ENCODE data around the gene A2M.

Gene A2M

DNA sequence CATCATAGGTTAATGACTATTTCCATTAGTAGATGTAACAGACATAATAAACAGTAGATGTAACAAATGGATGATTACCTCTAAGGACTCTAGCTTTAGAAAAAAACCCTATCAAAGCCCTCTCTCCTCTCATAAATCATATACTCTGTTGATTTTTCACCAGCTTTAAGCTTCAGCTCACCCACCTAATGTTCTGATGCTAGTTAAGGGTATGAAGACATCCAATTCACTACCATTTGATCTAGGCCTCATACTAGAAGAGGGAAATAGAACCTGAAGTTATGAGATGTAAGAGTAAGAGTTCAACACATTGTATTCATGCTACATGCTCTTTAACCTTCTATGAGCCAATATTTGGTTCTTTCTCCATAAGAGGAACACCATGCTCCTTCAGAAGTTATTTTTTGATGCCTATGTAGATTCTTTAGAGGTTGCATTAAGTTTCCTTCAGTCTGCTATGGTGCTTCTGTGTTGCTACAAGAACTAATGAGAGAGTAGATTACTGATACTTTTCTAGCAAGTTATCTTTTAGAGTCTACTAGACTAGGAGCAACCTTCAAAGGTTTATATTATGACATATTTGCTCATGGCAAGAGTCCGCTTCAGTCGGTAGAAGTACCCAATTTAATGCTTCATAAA lies 16.0 kb downstream of the A2M start:
- Histone ChIP-seq H3K27me3 (ENCODE audit: insufficient read depth, low read depth, severe bottlenecking) (no peaks in the 10 kb centered on the region), H3K9me3 (ENCODE audit: severe bottlenecking) (no peaks in the 10 kb centered on the region), H3K27ac (no peak overlapping the region), H3K36me3 (no peaks in the 10 kb centered on the region), H3K4me3 (ENCODE audit: low read depth, low read length) (no peak overlapping the region)
- TF ChIP-seq, protein P1, sequence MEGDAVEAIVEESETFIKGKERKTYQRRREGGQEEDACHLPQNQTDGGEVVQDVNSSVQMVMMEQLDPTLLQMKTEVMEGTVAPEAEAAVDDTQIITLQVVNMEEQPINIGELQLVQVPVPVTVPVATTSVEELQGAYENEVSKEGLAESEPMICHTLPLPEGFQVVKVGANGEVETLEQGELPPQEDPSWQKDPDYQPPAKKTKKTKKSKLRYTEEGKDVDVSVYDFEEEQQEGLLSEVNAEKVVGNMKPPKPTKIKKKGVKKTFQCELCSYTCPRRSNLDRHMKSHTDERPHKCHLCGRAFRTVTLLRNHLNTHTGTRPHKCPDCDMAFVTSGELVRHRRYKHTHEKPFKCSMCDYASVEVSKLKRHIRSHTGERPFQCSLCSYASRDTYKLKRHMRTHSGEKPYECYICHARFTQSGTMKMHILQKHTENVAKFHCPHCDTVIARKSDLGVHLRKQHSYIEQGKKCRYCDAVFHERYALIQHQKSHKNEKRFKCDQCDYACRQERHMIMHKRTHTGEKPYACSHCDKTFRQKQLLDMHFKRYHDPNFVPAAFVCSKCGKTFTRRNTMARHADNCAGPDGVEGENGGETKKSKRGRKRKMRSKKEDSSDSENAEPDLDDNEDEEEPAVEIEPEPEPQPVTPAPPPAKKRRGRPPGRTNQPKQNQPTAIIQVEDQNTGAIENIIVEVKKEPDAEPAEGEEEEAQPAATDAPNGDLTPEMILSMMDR (IDR thresholded peaks at IDR 0.05; ENCODE audit: low read depth, low read length) = no peak
- DNase-seq = no peak

DNA sequence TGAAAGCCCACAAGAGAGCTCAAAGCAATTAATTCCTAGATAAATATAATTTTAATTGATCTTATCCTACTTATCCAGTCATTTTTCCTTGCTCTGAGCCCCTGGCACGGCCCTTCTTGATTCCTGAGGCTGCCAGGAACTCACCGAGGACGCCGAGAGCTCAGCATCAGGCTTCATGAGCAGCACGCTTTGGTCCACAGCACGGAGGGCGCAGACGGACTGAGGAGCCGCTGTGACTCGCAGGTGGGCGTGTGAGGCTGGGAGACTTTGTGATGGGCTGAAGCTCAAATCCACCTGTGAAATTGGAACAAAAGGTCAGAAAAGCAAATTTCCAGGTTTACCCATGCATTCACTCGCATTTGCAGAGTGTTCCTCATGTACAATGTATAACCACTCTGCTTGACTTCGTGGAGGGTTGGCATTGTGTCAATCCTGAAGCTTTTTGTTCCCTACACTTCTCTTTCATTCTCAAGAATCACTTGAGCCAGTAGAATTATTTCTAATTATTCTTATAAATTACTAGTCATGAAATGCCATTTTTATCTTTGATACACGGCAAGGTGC lies 17.2 kb downstream of the A2M start:
- TF ChIP-seq, protein P1 (IDR thresholded peaks at IDR 0.05; ENCODE audit: low read depth, low read length) = no peak

DNA sequence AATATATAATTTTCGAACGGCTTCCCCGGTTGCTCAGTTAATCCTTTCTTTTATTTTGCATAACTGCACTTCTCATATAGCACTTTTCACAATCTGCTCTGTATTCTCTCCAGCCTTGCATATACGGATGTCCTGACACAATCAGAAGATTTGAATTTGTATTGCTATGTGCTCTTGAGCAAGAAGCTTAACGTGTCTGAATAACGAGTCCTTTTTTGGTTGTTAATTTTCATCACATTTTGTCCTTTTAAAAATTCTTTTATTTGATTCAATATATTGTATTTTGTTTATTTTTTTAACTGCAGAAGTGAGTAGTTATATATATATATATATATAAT lies 17.6 kb downstream of the A2M start:
- DNase-seq = no peak
- no peaks in the 10 kb centered on the region for H3K9me3 ChIP-seq (ENCODE audit: severe bottlenecking)
- H3K4me3 ChIP-seq (ENCODE audit: low read depth, low read length) = no peak overlapping the region
- no peak overlapping the region for H3K27ac ChIP-seq
- H3K36me3 ChIP-seq = no peaks in the 10 kb centered on the region
- no peaks in the 10 kb centered on the region for H3K27me3 ChIP-seq (ENCODE audit: insufficient read depth, low read depth, severe bottlenecking)
- TF ChIP-seq, protein P1 (IDR thresholded peaks at IDR 0.05; ENCODE audit: low read depth, low read length) = no peak

More for the DNA sequence above, 17.2 kb downstream of the A2M start:
- Histone ChIP-seq H3K27ac (no peak overlapping the region), H3K36me3 (no peaks in the 10 kb centered on the region), H3K27me3 (ENCODE audit: insufficient read depth, low read depth, severe bottlenecking) (no peaks in the 10 kb centered on the region), H3K4me3 (ENCODE audit: low read depth, low read length) (no peak overlapping the region), H3K9me3 (ENCODE audit: severe bottlenecking) (no peaks in the 10 kb centered on the region)
- no peak for DNase-seq

DNA sequence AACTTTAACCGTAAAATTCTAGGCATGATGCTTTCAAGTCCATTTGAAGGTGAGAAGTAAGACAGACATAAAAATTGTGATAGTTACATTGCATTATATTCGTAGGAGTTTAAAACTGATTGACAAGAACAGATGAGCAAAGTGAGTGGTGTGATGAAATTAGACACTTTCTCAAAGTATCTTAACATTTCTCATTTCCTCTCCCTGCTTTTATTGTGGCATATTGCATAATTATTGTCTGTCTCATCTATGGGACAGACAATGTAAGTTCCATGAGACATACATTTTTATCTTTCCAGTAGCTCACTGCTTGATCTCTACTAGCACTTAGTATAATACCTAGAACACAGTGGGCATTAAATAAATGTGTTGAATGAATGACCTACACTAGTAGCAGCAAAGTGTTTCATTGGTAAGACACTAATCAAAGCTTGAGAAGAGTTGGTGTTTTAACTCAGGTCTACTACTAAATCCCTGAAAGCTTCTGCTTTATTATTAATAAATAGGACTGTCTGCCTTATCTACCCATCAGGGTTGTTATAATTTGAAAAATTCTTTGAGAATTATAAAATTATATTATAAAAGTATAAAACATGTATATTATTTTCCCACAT lies 19.0 kb downstream of the A2M start:
- Histone ChIP-seq H3K27me3 (ENCODE audit: insufficient read depth, low read depth, severe bottlenecking) (no peaks in the 10 kb centered on the region), H3K27ac (no peak overlapping the region), H3K9me3 (ENCODE audit: severe bottlenecking) (no peaks in the 10 kb centered on the region), H3K36me3 (no peaks in the 10 kb centered on the region), H3K4me3 (ENCODE audit: low read depth, low read length) (no peak overlapping the region)
- no peak for DNase-seq
- TF ChIP-seq, protein P1 (IDR thresholded peaks at IDR 0.05; ENCODE audit: low read depth, low read length) = no peak

DNA sequence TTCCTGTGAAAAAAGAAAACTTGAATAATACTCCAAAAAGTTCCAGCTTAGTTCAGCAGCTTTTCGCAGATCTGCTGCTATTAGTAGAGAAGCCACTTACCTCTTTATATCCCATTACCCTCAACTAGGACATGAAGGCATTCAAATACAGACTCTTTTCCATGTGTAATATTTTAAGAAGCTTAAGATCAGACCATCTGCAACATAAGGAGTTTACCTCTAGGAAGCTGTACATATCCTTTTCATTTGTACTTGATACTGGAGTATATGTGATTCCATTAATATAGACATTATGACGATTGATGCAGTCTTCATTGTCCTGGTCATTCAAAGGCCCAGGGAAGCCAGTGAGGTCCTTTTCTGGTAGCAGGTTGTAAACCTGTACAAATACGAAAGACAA lies 20.4 kb downstream of the A2M start:
- Histone ChIP-seq H3K27ac (no peak overlapping the region), H3K9me3 (ENCODE audit: severe bottlenecking) (no peaks in the 10 kb centered on the region), H3K4me3 (ENCODE audit: low read depth, low read length) (no peak overlapping the region), H3K36me3 (no peaks in the 10 kb centered on the region), H3K27me3 (ENCODE audit: insufficient read depth, low read depth, severe bottlenecking) (no peaks in the 10 kb centered on the region)
- TF ChIP-seq, protein P1 (IDR thresholded peaks at IDR 0.05; ENCODE audit: low read depth, low read length) = no peak
- DNase-seq = no peak

Data from WERI-Rb-1 (cell line).